ENCODE data around the gene DNAH3.
"Not testable (repeated sequence)": the region's sequence is repeated elsewhere in the genome, so short reads cannot be mapped to it uniquely, and the experiment has no call there.

Gene DNAH3

DNA sequence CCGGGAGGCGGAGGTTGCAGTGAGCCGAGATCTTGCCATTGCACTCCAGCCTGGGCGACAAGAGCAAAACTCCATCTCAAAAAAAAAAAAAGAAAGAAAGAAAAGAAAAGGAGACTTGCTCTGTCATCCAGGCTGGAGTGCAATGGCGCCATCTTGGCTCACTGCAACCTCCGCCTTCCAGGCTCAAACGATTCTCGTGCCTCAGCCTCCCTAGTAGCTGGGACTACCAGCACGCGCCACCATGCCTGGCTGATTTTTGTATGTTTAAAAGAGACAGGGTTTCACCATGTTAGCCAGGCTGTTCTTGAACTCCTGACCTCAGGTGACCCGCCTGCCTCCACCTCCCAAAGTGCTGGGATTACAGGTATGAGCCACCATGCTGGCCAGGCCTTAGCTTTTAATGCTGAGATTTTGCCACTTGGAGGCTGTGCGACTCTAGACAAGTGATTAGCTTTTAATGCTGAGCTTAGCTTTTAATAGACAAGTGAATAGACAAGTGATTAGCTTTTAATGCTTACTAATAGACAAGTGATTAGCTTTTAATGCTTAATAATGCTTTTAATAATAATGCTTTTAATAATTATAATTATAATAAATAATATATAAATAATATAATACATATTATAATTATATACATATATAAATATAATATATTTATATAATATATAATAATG, 17.4 kb upstream of the DNAH3 start:
- DNase-seq (ENCODE audit: low read depth in 1 of 2, low spot score in 1 of 2): no peak

DNA sequence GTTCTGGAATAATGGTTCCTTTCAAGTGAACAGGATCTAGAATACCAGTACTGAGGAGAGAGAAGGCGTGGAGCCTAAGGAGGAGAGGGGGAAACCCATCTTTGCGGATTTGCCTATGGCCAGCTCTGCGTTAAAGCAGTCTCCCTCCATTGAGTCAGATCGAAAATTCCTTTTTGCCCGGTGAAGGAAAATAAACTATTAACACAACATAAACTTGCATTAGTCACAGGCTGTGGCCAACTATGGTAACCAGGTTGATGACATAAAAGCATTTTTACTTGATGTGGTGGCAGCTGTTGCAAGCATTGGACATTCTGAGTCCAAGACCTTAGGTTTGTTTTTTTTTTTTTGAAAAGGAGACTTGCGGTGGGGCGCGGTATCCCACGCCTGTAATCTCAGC, 16.7 kb upstream of the DNAH3 start:
- DNase-seq (ENCODE audit: low read depth in 1 of 2, low spot score in 1 of 2): no peak

DNA sequence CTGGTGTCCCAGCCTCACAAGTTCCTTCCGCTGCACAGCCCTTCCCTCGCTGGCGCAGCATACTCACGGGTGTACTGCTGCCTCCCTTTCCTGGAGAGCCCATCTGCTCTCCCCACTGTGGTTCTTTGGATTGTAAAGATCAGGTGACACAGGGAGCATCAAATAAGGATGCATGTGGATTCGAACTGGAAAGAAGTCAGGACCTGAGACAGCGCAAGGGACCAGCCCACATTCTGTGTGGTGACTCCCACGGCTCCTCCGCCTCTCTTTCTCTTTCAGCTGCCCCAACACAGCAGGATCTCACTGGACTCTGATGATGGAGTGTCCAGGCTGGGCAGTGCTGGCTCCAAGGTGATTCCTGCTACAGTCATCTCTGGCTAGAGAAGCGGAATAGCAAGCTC, 15.9 kb upstream of the DNAH3 start:
- no peak for DNase-seq (ENCODE audit: low read depth in 1 of 2, low spot score in 1 of 2)

- DNase-seq (ENCODE audit: low read depth in 1 of 2, low spot score in 1 of 2): no peak
These were observed 14.0 kb upstream of the DNAH3 start for GRCh38 chr16:21164521-21165168.

DNA sequence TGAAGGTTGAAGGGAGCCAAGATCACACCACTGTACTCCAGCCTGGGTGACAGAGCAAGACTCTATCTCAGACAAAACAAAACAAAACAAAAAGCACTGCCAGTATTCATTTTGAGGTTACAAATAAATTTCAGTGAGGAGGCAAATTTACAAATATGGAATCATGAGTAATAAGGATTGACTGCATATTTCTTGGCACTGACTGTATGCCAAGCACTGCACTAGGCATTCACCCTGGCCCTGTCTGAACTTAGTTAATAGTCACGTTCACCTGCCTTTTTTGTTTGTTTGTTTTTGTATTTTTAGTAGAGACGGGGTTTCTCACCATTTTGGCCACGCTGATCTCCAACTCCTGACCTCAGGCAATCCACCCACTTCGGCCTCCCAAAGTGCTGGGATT, 12.9 kb upstream of the DNAH3 start:
- DNase-seq (ENCODE audit: low read depth in 1 of 2, low spot score in 1 of 2): no peak

GRCh38 chr16:21162661-21163151, 12.1 kb upstream of the DNAH3 start:
- DNase-seq (ENCODE audit: low read depth in 1 of 2, low spot score in 1 of 2): no peak

DNA sequence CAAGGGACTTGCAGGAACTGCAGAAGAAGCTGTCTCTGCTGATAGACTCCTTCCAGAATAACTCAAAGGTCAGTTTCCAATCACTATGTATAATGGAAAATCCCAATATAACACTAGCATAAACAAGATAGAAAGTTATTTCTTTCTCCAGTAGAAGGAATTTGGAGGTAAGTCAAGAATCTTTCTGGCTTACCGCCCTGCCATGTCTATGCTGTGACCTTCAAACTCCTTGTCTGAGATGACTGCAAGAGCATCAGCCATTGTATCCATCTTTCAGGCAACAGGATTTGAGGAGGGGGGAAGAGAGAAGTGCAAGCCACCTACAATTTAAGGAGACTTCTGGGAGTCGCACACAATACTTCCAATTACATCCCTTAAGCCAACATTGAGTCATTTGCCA, 10.6 kb upstream of the DNAH3 start:
- DNase-seq (ENCODE audit: low read depth in 1 of 2, low spot score in 1 of 2): no peak

GRCh38 chr16:21160276-21160675, 9.6 kb upstream of the DNAH3 start:
- DNase-seq (ENCODE audit: low read depth in 1 of 2, low spot score in 1 of 2): no peak

DNA sequence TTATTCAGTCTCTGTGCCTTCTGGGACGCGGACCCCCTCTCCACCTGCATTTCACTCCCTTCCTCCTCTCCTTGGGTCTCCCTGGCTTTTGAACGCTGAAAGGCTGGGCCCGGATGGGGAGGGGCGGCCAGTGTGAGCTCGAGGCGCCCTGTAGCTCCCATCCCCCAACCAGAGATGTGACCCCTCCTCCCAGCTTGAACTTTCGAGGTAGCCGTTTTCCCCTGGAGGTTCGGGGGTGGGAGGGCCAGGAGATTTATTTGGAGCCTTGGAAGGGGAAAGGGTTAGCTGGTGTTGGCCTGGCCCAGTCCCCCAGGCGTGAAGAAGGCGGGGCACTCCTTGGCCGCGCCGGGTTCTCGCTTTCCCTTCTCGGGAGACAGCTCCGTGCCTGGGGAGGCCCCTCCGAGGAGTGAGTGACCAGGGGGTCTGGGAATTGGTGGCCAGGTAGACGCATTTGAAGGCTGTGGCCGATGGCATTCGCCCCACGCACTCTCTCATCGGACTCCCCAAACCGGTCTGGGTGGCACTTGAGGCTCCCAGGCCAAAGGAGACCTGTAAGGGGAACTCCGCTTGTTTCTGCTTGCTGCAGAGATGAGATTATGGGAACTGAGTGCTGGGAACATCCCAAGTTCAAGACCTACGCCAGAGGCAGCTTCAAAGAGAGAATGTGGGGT, 8.8 kb upstream of the DNAH3 start:
- peak in 1 of 2 donors; percentile 5 for DNase-seq (ENCODE audit: low read depth in 1 of 2, low spot score in 1 of 2)

- peak; percentile 57 to 66 for DNase-seq (ENCODE audit: low read depth in 1 of 2, low spot score in 1 of 2)
These were observed 7.8 kb upstream of the DNAH3 start, which contains the start of gene LDAF1 for GRCh38 chr16:21158208-21159110. Gene LDAF1, plus strand, starts transcription at chr16:21158674. Its CDS starts 2,509 bp downstream, at chr16:21161183.

GRCh38 chr16:21157632-21158031, 7.0 kb upstream of the DNAH3 start:
- no peak for DNase-seq (ENCODE audit: low read depth in 1 of 2, low spot score in 1 of 2)

GRCh38 chr16:21156767-21157467, 6.3 kb upstream of the DNAH3 start:
- no peak for DNase-seq (ENCODE audit: low read depth in 1 of 2, low spot score in 1 of 2)

- not testable (repeated sequence) for DNase-seq (ENCODE audit: low read depth in 1 of 2, low spot score in 1 of 2)
These were observed 5.4 kb upstream of the DNAH3 start for GRCh38 chr16:21156011-21156410.

- not testable (repeated sequence) for DNase-seq (ENCODE audit: low read depth in 1 of 2, low spot score in 1 of 2)
These were observed 2.6 kb upstream of the DNAH3 start for GRCh38 chr16:21153124-21153729.

DNA sequence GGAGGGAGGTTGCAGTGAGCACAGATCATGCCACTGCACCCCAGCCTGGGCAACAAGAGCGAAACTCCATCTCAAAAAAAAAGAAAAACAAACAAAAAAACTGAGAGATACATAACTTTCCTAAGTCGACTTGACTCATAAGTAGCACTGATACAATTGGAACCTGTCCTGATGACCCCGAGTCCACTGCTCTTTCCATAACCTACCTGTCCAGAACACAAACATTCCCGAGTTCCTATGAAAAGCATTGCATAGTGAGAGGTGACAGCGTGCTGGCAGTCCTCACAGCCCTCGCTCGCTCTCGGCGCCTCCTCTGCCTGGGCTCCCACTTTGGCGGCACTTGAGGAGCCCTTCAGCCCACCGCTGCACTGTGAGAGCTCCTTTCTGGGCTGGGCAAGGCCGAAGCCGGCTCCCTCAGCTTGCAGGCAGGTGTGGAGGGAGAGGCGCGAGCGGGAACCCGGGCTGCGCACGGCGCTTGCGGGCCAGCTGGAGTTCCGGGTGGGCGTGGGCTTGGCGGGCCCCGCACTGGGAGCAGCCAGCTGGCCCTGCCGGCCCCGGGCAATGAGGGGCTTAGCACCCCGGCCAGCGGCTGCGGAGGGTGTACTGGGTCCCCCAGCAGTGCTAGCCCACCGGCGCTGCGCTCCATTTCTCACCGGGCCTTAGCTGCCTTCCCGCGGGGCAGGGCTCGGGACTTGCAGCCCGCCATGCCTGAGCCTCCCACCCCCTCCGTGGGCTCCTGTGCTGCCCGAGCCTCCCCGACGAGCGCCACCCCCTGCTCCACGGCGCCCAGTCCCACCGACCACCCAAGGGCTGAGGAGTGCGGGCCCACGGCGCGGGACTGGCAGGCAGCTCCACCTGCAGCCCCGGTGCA, 1.7 kb upstream of the DNAH3 start:
- not testable (repeated sequence) for DNase-seq (ENCODE audit: low read depth in 1 of 2, low spot score in 1 of 2)

DNA sequence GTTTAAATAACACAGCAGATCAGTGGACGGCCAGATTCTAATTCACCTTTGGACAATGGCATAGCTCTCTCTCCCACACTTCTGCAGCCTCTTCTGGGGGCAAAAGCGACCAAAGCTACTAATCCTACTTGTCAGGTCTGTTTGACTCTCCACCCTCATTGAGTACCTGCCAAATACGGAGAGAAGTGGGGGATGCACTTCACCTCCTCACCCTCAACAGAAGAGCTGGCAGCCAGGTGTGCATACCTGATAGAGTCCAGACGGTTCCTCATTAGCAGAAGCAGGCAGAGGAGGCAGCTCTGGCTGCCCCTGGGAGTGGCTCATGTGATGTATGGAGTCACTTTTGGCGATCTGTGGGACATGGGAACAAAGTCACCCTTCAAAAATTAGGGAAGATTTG, 4.9 kb downstream of the DNAH3 start:
- no peak for DNase-seq (ENCODE audit: low read depth in 1 of 2, low spot score in 1 of 2)

DNA sequence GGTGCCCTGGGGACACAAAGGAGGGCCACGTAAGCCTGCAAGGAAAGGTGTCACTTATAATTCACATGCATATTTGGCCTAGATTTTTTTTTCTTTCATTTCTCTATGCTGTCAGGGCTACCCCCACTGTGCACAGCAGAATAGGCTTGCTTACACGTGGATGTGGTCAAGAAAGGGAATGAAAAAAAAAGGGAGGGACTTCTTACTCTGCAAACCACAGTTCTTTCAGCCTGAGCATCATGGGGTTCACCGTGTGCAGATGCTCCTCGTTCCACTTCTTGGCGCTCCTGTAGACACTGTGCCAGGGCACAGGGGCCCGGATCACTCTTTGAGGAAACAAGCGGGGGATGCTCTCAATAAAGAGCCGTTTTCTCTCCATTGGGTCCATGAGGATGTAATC, 16.6 kb downstream of the DNAH3 start:
- DNase-seq (ENCODE audit: low read depth in 1 of 2, low spot score in 1 of 2): no peak

- no peak for DNase-seq (ENCODE audit: low read depth in 1 of 2, low spot score in 1 of 2)
These were observed 19.8 kb downstream of the DNAH3 start for GRCh38 chr16:21130811-21131210.

- DNase-seq (ENCODE audit: low read depth in 1 of 2, low spot score in 1 of 2): no peak
These were observed 21.7 kb downstream of the DNAH3 start for GRCh38 chr16:21128991-21129390.

Data from activated T-helper 1 cell treated with anti-CD3 and anti-CD28 coated beads, Interleukin-2, amount 50 U/mL, for 16 hours (primary cell).